HCEC 1CT (cell line): Measurements from ENCODE around the gene TNFRSF8.

Experiments
- DNase-seq: peaks from one replicate; pipeline ENCODE4 v3.0.0-alpha.2; 2017

TNFRSF8 gene

DNA sequence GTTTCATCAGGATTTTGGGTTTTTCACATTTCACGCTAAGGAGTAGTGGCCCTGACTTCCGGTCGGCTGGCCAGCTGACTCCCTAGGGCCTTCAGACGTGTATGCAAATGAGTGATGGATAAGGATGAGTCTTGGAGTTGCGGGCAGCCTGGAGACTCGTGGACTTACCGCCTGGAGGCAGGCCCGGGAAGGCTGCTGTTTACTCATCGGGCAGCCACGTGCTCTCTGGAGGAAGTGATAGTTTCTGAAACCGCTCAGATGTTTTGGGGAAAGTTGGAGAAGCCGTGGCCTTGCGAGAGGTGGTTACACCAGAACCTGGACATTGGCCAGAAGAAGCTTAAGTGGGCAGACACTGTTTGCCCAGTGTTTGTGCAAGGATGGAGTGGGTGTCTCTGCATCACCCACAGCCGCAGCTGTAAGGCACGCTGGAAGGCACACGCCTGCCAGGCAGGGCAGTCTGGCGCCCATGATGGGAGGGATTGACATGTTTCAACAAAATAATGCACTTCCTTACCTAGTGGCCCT is 80.6 kb downstream of the TNFRSF8 start:
- peak; percentile 99 for DNase-seq

DNA sequence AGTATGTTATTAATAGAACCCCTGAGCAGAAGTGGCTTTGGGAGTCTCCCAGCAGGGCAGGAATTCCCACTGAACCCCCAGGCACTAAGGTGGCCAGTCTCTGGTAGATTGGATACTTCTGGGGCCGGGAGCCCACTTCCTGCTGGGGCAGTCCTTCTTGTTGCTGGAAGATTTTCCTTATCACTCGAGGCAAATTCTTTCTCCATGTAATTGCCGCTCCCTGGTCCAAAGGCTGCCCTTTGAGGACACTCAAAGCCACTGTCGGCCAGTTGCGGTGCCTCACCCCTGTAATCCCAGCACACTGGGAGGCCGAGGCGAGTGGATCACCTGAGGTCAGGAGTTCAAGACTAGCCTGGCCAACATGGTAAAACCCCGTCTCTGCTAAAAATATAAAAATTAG is 81.1 kb downstream of the TNFRSF8 start:
- no peak for DNase-seq

DNA sequence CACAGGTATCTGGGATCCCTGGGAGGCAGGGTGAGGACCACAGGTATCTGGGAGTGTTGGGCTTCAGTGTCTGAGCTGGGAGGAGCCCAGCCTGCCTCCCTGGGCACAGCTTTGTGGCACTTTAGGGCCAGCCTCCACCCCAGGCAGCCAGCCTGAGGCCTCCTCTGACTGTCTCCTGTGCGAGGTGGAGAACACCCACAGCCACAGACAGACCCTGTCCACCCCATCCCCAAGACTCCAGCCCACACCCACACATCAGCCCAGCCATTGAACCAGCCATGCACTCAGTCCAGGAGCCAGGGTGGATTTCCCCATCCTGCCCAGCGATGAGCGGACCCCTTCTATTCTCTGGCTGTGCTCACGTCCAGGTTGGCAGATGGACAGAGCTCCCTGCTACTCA is 81.9 kb downstream of the TNFRSF8 start:
- DNase-seq = no peak

DNA sequence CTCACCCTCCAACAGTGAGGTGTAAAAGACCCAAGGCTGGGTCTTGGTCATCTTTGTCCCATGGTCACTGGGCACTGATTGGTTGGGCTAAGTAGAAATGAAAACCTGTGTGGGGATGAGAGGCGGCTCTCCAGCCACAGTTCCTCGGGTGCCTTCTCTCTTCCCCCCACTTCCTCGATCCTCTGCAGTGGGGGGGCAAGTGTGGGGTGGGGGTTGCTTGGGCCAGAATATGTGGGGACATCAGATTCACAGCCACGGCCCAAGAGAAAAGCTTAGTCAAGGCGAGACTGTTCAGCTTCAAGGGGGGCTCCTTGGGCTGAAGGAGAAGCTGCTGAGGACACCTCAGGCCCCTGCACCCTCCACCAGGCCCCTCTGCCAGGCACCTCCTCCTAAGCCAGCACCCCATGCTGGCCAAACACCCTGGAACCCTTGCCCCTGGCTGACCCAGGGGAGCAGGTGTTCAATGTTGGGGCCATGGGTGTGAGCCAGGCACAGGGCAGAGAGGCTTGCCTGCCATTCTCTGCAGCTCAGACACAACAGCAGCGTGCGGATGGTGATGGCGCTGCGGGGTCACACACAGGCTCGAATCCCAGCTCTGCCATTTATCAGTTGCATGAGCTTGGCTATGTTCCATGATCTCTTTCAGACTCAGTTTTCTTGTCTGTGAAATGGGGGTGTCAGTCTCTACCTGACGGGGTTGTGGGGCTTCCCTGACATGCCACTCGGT is 82.7 kb downstream of the TNFRSF8 start:
- DNase-seq = no peak

DNA sequence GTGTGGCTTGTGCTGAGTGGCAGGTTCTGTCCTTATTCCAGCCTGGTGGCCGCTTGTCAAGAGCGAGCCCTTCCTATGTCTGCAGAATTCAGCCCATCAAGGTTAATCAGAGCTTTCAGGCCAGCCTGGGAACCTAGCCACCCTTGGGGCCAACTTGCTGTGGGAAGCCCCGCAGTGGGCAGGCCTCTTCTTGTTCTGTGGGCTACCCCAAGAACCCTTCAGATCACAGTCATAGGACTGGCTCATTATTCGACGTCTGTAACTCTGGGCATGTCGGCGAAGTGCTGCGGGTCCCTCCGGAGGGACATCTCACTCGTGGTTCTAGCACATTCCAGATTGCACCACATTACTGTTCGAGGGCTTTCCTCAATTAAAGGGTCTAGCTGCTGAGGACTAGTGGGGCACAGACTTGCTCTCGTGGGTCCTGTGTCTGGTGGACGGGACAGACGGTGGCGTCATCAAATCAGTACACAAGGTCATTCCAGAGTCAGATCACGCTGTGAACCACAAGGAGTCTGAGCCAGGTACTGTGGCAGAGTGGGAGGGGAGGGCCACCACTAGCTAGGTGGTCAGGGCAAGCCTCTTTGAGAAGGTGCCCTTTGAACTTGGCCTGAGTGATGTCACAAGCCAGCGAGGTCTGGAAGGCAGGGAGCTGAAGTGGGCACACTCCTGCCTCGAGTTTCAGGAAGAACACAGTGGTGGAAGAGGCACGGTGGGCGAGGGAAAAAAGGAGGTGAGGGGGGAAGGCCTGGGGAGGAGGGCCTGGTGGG is 83.4 kb downstream of the TNFRSF8 start:
- no peak for DNase-seq

DNA sequence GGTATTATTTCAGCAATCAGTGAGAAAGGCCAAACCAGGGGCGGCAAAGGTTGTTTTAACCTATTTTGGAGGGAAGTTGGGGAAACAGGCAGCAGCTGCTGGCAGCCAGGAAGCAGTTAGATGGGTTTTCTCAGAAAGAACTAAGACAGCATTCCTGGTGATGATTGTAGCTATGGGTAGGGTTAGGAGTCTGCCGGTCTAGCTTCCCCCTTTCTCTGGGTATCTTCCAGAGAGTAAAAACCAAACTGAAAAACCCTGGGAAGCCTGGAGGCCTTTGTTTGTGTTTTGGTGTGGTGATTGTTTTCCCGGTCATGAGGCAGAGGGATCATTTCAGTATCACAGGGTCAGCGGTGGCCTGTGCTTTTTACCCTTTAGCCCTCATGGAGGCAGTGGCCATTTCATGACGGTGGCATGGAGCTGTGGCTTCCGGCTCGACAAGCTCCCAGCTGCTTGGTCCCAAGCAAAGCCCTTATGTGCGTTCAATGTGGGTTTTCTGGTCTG is 84.1 kb downstream of the TNFRSF8 start:
- no peak for DNase-seq

DNA sequence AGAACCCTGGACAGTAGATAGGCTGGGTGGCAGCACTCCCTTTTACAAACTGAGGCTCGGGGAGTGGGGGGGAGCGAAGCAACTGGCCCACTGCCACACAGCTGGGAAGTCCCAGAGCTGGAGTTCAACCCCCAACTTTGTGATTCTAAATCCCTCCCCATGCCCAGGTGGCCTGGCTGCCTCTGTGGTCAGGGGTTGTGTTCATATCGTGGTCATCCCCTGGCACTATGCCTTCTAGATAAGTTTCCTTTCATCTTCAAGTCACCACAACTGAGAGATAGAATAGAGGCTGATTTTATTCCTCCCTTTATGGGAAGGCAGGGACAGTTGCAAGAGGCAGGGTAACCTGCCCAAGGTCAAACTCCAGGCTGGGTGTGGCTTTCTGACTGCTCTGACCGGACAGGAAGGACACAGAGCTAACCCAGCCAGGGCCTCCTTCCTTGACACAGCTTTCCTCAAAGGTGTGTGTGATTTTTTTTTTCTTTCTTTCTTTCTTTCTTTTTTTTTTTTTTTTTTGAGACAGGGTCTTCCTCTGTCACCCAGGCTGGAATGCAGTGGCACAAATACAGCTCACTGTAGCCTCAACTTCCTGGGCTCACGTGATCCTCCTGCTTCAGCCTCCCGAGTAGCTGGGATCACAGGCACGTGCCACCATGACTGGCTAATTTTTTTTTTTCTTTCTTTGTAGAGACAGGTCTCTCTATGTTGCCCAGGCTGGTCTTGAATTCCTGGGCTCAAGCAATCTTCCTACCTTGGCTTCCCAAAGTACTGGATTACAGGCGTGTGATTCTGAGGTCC is 85.3 kb downstream of the TNFRSF8 start:
- DNase-seq = no peak

DNA sequence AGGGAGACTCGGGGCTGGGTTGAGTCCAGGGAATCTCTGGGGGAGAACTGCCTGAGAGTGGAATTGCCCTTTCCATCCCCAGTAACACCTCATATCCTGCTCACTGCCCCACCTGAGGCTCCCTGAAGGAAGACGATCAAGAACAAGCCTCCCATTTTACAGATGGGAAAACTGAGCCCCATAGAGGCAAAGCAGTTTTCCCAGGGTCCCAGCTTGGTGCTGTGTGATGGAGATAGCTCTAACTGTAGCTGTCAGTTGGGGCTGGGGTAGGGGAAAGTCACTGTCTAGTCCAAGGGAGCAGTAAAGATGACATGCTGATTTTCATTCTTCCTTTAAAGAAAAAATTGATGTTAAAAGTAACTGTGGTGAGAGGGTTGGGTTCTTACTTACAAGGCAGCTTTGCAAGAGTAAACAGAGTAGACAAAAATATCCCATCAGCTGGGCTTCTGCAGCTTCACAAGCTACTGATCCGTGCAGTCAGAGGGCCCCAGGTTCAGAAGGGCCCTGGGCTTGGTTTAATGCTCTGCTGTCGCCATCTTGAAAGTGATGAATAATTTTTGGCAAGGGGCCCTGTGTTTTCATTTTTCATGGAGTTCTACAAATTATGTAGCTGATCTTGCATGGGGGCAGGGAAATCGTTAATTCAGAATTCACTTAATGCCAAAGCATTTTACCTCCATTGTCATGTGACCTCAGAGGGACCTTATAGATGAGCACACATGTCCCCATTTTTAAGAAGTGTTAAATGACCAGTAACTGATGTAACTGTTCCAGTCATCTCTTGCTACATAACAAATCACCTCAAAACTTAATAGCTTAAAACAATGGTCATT is 86.1 kb downstream of the TNFRSF8 start:
- DNase-seq = no peak

DNA sequence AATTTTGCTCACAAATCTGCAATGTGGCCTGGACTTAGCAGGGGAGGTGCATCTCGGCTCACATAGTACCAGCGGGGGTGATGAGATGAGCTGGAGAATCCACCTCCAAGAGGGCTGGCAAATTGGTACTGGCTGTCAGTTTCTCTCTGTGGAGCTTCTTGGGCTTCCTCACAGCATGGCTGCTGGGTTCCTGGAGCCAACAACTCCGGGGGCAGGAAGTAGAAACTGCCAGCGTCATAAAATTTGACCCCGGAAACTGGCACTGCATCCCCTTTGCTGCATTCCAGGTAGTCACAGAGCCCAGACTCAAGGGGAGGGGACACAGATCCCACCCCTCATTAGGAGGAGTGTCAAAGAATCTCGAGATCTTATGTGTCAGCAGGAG is 86.7 kb downstream of the TNFRSF8 start:
- DNase-seq = no peak

DNA sequence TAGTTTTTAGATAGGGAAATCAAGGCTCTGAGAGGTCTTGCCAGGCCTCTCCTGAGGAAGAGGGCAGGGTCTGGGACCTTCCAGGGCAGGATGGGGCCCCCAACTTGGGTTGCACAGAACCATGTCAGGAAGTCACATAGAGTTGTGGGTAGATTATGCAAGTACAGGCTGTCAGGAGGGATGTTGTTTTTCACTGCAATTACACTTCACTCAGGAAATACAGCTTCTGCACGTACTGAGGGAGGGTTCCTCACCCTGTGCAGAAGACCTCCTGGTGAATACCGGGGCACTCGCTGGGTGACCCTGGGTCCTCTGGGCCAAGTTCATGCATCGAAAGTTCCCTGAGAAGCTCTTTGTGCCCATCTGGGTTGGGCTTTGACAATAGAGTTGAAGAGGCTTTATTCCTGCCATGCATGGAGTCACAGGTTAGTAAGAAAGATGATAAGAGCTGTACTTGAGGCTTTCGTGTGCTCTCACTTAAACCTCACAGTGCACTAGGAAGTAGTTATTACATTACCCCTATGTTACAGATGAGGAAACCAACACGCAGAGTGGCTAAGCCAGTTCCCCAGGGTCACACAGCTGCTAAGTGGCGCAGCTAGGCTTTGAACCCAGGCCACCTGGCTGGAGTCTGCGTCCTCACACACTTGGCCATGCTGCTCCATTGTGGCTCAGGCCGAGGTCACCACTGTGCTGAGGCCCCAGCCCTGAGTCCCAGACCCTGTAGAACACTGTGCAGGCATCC is 87.5 kb downstream of the TNFRSF8 start:
- DNase-seq = no peak

DNA sequence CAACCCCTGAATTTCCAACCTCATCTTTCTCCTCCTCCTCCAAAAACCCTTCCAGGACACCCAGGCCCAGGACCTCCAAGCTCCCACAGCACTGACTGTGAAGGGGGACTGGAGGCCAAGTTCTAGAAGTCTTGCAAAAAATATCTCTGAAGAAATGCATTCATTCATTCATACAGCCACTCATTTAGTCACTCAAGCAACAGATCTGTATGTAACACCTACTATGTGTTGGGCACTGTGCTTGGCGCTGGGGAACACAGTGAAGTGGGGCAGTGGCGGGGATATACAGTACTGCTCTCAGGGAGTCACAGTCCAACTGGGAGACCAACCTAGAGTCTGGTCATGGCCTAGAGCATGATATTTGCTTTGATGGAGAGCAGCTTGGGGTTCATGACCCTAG is 88.4 kb downstream of the TNFRSF8 start:
- DNase-seq = no peak

DNA sequence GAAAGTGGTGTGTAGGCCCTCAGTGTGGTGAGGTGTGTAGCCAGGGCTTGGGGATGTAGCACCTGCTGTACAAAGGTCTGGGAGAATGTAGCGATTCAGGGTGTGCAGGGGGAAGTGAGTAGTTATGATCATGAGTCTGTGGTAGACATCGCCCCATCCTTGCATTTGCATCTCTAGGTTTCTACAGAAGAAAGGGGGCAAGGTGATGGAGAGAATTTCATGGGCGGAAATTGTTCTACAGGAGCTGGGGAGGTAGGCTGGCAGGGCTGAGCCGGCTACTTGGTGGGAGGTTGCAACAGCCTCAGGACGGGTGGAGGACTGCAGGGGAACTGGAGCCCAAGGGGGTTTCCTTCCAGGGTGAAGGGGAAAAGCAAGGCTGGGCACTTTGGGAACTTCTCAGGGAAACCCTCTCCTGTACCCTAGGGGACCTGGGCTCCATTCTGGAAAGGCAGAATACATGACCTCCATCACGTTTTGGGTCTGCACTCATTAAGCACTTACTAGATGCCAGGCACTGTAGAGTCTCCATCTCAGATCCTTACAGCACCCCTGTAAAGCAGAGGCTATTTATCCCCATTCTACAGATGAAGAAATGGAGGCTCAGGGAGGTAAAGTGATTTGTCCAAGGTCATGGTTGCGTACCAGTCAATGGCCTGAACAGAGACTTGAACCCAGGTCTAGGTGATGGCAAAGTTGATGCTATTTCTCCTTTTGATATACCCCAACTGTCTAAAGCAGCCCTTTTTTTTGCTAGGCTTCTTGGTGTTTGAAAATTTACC is 89.2 kb downstream of the TNFRSF8 start:
- no peak for DNase-seq

DNA sequence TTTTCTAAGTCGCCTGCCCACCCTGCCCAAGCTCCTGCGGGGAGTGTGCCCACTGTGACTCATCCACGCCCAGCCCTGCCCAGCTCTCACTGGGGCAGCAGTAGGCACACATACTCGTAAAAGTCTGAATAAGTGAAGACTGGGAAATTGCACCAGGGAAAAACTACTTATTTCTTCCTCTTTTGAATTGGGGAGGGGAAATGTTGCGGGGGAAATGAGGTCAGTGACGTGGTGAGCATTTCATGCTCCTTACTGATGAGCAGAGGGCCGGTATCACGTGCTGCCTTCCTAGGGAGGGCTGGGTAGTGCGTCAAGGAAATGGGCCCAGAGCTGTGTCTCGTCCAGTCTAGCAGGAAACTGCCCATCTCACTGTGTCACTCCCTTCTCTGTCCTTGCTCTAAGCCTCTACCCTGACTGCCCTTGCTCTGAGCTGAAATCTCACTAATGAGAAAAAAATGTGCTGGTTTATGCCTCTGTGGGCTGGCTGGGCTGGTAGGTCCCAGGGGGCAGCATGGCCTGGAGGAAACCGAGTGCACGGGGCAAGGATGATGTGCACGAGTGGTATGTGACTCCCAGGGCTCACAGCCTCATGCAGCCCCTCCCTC is 90.2 kb downstream of the TNFRSF8 start:
- peak; percentile 73 for DNase-seq

DNA sequence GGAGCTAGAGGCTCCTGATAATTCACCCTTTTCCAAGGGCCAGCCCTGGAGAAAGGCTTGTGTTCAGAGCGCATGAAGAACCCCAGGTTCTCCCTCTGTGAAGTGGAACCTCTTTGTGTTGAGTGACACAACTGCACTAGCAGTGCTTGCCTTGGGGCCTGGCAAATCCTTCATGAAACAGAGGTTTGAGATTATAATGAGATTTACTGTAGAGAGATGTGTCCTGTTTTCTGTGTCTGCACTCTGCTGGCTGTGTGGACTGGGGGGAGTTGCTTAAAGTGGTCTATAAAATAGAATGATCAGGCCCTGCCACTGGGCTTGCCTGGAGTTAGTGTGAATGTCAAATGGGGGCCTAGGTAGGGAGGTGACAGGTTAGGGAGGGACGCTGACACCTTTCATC is 92.2 kb downstream of the TNFRSF8 start:
- DNase-seq = no peak

DNA sequence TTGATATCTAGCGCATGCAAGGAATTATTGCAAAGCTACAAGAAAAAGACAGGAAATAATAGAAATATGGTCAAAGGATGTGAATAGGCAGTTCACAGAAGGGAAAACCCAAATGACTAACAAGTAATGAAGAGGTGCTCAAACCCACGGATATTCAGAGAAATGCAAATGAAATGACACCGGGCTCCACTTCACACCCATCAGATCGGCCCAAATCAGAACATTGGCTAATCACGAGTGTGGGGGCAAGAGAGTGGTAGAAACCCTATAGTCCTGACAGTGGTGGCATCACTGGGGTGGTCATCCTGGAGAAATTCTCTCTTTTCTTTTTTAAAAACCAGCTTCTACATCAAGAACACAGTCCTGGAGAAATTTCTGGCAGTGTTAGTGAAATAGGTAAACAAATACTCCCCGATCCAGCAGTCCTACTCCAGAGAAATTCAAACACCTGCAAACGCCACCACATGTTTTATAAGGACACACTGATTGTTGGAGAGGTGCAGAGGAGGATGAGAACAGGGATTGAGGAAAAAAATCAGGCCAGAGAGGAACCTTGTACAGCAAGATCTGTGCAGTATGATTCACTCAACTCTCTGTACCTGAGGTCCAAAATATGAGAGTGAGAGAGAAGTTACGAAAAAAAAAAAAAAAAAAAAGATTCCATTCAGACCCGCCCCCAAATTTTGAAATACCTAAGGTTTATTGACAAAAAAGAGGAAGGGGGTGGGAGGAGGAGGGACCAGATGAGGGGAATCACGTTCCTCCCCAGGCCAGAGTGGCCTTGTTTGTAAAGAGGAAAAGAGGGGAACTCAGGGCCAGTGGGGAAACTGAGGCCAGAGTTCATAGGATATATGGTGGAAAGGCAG is 94.5 kb downstream of the TNFRSF8 start:
- no peak for DNase-seq

DNA sequence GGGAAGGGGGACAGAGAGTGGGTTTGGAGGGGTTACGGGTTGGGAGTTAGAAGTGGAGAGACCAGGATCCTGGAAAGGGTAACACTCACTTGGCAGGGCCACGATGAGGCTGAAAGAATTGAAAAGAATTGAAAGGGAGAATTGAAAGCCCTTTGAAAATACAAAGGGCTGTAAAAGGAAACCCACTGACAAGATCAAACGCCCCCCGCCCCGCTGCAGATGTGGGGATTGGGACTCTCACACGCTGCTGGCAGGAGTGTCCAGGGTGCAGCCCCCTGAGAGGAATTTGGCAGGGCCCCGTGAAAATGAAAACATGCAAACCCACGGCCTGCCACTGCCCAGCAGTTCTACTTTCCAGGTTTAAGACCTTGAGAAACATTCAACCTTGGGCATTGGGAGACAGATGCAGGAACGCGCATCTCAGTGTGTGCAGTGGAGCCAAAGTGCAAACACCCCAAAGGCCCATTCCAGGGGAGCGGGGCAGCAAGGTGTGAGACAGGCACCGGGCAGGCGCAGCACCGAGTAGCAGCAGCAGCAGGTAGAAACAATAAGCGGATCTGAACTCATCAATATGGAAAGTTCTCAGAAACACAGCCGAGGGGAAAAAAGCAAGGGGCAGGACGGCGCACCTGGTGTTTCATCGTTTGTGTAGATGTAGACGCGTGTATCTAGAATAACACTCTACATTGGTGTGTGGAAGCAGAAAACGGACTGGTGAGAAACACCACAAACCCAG is 95.4 kb downstream of the TNFRSF8 start:
- no peak for DNase-seq

DNA sequence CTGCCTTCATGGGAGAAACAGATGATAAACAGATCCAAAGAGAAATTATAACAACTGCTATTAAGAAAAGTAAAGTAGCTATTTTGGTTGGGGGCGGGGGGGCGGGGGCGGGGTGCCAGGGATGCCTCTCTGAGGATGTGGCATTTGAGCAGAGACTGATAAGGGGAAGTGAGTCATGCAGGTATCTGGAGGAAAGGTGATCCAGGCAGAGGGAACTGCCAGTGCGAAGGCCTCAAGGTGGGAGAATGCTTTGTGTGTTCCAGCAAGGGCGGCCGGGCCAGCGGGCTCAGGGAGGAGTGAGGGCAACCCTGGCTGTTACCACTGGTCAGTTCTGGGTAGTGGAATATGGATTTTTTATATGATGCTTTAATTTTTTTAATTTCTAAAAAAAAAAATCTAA is 96.7 kb downstream of the TNFRSF8 start:
- DNase-seq = no peak

DNA sequence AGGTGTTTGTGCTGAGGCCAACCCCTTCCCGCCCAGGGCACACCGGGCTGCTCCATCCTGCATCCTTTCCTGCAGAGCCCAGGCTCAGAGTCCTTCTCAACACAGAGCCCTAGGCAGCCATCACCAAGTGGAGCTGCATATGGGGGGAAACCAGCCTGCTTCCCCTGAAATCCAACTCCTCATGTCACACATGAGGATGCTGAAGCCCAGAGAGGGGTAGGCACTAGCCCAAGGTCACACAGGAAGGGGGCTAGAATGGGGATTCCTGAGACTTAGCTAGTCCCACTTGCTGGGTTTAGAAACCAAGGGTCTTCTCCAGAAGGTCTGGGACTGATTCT is 98.2 kb downstream of the TNFRSF8 start:
- no peak for DNase-seq
